GM23338 (cell line): ENCODE measurements around the gene PARP9. TPM values are rescaled to one million over a fixed set of nuclear protein-coding genes. Genes with fewer than 3 reads are reported as not detected.

ENCODE experiments used
- CREB1 ChIP-seq: fragments of 250-450 bp; sonication (Bioruptor Pico); IDR thresholded peaks from 2 replicates; pipeline ENCODE4 v1.5.0; 2020; ENCODE audit warnings: low read depth, mild to moderate bottlenecking, moderate library complexity
- EZH2 ChIP-seq: fragments of 200-600 bp; sonication (generic); IDR thresholded peaks from one replicate; pipeline ENCODE4 v1.8.0; 2017; ENCODE audit warnings: antibody characterized with exemption, mild to moderate bottlenecking, low read depth; ENCODE audit not compliant: unreplicated experiment
- JUNB ChIP-seq: IDR thresholded peaks from one replicate; pipeline ENCODE4 v1.6.1; 2016; ENCODE audit warnings: antibody characterized with exemption; ENCODE audit not compliant: unreplicated experiment
- POLR2AphosphoS5 ChIP-seq: IDR thresholded peaks from 2 replicates; pipeline ENCODE4 v1.6.1; 2016; ENCODE audit warnings: antibody characterized with exemption, low read depth
- STAT1 ChIP-seq: IDR thresholded peaks from one replicate; pipeline ENCODE4 v1.6.1; 2016; ENCODE audit warnings: antibody characterized with exemption; ENCODE audit not compliant: unreplicated experiment
- ZNF331 ChIP-seq: fragments of 250-450 bp; sonication (Bioruptor Pico); IDR thresholded peaks from 2 replicates; pipeline ENCODE4 v1.5.0; 2020; ENCODE audit warnings: low read depth, mild to moderate bottlenecking, moderate library complexity
- polyA plus RNA-seq: library from polyadenylated mRNA; unstranded; fragments of >200 nt; fragmentation: Nextera tagmentation; extraction: Ambion mirVana; gene quantifications from 2 replicates; pipeline ENCODE4 v1.2.1, GENCODE V29; 2016
- total RNA-seq: library from RNA; depleted of rRNA; stranded (reverse); fragments of >200 nt; shearing (Covaris generic); gene quantifications from 2 replicates; pipeline ENCODE4 v1.2.3, GENCODE V29; 2014
- TF ChIP-seq, protein P1 (sequence below): fragments of 250-450 bp; sonication (Bioruptor Pico); IDR thresholded peaks from 2 replicates; pipeline ENCODE4 v1.5.0; 2020; ENCODE audit warnings: mild to moderate bottlenecking, moderate library complexity
- TF ChIP-seq, protein P2 (sequence below), 2 experiments: fragments of 200-600 bp in 1 of 2; sonication (generic) in 1 of 2; conservative IDR thresholded peaks; 2 replicates each; pipeline versions ENCODE4 v1.5.1 to v1.6.1; 2016 to 2017; ENCODE audit warnings: antibody characterized with exemption in 2 of 2, low read depth in 2 of 2, mild to moderate bottlenecking in 2 of 2, moderate library complexity in 1 of 2
- TF ChIP-seq, protein P3 (sequence below): IDR thresholded peaks from one replicate; pipeline ENCODE4 v1.6.1; 2018; ENCODE audit warnings: antibody characterized with exemption; ENCODE audit not compliant: unreplicated experiment

The PARP9 gene
- total and polyA plus RNA-seq, 2 experiments from 2014 or later = 1.8 to 2.2 TPM

DNA sequence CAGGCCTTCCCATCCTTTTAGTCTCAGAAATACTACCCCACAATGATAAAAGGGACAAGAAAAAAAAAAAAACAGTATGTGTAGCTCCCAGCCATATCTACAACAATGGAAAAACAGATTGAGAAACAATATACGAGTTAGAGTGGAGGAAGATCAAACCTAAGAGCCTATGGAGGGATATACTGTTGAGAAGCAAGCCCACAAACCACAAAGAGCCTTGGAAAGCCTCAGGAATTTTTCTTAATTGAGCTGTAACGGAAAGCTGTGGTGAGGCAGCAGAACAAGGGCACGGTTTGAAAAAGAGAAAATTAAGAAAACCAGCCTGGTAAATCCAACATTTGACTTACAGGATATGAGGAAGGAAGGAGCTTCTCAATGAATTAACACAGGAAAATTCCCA, 70.8 kb downstream of the PARP9 start (continued):
- TF ChIP-seq, protein P1, sequence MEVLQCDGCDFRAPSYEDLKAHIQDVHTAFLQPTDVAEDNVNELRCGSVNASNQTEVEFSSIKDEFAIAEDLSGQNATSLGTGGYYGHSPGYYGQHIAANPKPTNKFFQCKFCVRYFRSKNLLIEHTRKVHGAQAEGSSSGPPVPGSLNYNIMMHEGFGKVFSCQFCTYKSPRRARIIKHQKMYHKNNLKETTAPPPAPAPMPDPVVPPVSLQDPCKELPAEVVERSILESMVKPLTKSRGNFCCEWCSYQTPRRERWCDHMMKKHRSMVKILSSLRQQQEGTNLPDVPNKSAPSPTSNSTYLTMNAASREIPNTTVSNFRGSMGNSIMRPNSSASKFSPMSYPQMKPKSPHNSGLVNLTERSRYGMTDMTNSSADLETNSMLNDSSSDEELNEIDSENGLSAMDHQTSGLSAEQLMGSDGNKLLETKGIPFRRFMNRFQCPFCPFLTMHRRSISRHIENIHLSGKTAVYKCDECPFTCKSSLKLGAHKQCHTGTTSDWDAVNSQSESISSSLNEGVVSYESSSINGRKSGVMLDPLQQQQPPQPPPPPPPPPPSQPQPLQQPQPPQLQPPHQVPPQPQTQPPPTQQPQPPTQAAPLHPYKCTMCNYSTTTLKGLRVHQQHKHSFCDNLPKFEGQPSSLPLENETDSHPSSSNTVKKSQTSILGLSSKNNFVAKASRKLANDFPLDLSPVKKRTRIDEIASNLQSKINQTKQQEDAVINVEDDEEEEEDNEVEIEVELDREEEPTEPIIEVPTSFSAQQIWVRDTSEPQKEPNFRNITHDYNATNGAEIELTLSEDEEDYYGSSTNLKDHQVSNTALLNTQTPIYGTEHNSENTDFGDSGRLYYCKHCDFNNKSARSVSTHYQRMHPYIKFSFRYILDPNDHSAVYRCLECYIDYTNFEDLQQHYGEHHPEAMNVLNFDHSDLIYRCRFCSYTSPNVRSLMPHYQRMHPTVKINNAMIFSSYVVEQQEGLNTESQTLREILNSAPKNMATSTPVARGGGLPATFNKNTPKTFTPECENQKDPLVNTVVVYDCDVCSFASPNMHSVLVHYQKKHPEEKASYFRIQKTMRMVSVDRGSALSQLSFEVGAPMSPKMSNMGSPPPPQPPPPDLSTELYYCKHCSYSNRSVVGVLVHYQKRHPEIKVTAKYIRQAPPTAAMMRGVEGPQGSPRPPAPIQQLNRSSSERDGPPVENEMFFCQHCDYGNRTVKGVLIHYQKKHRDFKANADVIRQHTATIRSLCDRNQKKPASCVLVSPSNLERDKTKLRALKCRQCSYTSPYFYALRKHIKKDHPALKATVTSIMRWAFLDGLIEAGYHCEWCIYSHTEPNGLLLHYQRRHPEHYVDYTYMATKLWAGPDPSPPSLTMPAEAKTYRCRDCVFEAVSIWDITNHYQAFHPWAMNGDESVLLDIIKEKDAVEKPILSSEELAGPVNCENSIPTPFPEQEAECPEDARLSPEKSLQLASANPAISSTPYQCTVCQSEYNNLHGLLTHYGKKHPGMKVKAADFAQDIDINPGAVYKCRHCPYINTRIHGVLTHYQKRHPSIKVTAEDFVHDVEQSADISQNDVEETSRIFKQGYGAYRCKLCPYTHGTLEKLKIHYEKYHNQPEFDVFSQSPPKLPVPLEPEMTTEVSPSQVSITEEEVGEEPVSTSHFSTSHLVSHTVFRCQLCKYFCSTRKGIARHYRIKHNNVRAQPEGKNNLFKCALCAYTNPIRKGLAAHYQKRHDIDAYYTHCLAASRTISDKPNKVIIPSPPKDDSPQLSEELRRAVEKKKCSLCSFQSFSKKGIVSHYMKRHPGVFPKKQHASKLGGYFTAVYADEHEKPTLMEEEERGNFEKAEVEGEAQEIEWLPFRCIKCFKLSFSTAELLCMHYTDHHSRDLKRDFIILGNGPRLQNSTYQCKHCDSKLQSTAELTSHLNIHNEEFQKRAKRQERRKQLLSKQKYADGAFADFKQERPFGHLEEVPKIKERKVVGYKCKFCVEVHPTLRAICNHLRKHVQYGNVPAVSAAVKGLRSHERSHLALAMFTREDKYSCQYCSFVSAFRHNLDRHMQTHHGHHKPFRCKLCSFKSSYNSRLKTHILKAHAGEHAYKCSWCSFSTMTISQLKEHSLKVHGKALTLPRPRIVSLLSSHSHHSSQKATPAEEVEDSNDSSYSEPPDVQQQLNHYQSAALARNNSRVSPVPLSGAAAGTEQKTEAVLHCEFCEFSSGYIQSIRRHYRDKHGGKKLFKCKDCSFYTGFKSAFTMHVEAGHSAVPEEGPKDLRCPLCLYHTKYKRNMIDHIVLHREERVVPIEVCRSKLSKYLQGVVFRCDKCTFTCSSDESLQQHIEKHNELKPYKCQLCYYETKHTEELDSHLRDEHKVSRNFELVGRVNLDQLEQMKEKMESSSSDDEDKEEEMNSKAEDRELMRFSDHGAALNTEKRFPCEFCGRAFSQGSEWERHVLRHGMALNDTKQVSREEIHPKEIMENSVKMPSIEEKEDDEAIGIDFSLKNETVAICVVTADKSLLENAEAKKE (CRISPR knock-in tag) = no peak
- TF ChIP-seq STAT1 (no peak), POLR2AphosphoS5 (no peak), CREB1 (CRISPR knock-in tag) (no peak), ZNF331 (CRISPR knock-in tag) (no peak), EZH2 (no peak), JUNB (no peak)
- TF ChIP-seq, protein P2, sequence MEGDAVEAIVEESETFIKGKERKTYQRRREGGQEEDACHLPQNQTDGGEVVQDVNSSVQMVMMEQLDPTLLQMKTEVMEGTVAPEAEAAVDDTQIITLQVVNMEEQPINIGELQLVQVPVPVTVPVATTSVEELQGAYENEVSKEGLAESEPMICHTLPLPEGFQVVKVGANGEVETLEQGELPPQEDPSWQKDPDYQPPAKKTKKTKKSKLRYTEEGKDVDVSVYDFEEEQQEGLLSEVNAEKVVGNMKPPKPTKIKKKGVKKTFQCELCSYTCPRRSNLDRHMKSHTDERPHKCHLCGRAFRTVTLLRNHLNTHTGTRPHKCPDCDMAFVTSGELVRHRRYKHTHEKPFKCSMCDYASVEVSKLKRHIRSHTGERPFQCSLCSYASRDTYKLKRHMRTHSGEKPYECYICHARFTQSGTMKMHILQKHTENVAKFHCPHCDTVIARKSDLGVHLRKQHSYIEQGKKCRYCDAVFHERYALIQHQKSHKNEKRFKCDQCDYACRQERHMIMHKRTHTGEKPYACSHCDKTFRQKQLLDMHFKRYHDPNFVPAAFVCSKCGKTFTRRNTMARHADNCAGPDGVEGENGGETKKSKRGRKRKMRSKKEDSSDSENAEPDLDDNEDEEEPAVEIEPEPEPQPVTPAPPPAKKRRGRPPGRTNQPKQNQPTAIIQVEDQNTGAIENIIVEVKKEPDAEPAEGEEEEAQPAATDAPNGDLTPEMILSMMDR (conservative IDR thresholded peaks at IDR 0.05; ENCODE audit: low read depth in 2 of 2) = no peak
- TF ChIP-seq, protein P3, sequence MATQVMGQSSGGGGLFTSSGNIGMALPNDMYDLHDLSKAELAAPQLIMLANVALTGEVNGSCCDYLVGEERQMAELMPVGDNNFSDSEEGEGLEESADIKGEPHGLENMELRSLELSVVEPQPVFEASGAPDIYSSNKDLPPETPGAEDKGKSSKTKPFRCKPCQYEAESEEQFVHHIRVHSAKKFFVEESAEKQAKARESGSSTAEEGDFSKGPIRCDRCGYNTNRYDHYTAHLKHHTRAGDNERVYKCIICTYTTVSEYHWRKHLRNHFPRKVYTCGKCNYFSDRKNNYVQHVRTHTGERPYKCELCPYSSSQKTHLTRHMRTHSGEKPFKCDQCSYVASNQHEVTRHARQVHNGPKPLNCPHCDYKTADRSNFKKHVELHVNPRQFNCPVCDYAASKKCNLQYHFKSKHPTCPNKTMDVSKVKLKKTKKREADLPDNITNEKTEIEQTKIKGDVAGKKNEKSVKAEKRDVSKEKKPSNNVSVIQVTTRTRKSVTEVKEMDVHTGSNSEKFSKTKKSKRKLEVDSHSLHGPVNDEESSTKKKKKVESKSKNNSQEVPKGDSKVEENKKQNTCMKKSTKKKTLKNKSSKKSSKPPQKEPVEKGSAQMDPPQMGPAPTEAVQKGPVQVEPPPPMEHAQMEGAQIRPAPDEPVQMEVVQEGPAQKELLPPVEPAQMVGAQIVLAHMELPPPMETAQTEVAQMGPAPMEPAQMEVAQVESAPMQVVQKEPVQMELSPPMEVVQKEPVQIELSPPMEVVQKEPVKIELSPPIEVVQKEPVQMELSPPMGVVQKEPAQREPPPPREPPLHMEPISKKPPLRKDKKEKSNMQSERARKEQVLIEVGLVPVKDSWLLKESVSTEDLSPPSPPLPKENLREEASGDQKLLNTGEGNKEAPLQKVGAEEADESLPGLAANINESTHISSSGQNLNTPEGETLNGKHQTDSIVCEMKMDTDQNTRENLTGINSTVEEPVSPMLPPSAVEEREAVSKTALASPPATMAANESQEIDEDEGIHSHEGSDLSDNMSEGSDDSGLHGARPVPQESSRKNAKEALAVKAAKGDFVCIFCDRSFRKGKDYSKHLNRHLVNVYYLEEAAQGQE = no peak
